SKM-1 treated with dmso at 0.1 percent for 144 hours (cell line): ENCODE measurements around the gene HCAR1.
A peak's percentile ranks its signal among the peaks of the same experiment; 100 is the strongest.
"Not testable (repeated sequence)": the region's sequence is repeated elsewhere in the genome, so short reads cannot be mapped to it uniquely, and the experiment has no call there.

Experiments
- DNase-seq: peaks from one replicate; lab custom pipeline; 2025; ENCODE audit not compliant: unreplicated experiment; lab: John Stamatoyannopoulos, UW

Gene HCAR1

DNA sequence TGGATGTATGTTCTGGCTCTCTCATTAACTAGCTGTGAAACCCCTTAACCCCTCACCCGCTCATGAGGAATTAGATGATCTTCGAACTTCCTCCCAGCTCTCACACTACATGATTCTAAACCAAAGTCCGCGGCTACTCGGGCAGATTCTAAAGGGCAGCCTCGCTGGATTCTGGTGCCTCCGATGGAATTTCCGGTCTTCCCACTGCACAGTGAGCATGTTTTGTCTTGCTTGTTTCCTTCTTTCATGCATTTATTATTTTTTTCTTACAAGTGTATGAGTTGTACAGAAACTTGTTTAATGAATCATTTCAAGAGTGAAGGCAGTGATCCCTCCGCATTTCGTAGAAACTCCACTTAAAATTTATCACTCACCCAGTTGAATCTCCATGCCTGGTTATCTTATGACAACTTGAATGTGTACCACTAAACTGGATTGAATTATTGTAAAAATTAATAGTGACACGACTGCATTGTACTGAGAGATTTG is 9.5 kb downstream of the HCAR1 start:
- DNase-seq, result no peak

- not testable (repeated sequence) for DNase-seq
These were observed 14.0 kb downstream of the HCAR1 start, which contains the start of gene HCAR3 for GRCh38 chr12:122716658-122717057. TSS of gene HCAR3 (minus strand) at chr12:122716811. CDS start at chr12:122716737, 74 bp downstream.

DNA sequence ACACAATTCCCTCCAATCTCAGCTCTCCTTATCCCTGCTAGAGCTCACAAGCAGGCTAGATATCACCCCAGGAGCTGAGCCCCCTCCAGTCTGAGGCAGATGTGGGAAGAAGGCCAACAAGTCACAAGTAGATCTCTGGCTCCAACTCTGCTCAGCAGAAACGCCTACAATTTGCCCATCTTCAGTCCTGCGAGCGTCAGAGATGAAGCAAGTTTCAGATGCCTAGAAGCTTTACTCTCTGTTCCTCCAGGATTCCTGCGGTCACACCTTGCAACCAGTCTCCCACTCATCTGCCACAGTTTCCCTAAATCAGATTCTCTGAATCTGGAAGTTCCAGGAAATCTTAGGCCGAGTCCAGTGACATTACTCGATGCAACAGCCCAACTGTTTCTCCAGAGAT is 15.4 kb downstream of the HCAR1 start:
- not testable (repeated sequence) for DNase-seq

GRCh38 chr12:122713491-122714188 is 17.0 kb downstream of the HCAR1 start:
- DNase-seq, result not testable (repeated sequence)

DNA sequence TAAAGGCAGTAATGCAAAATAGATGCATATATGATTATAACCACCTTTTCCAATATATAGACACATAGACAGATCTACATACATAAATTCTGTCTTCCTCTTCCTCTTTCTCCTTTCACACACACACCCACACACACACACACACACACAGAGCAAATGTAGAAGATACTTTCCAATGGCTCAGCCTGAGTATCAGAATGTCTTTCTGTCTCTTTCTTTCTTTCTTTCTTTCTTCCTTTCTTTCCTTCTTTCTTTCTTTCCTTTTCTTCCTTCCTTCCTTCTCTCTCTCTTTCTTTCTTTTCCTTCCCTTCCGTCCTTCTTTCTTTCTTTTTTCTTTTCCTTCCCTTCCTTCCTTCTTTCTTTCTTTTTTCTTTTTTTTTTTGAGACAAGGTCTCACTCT is 19.4 kb downstream of the HCAR1 start:
- not testable (repeated sequence) for DNase-seq

DNA sequence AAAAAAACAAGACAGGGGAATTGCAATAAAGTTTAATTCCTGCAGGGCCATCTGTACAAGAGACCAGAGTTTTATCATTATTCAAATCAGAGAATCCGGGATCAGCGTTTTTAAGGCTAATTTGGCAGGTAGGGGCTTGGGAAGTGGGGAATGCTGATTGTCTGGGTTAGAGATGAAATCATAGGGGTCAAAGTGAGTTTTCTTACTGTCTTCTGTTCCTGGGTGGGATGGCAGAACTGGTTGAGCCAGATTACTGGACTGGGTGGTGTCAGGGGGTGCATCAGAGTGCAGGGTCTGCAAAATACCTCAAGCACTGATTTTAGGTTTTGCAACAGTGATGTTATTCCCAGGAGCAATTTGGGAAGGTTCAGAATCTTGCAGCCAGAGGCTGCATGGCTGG is 20.3 kb downstream of the HCAR1 start:
- DNase-seq, result not testable (repeated sequence)

DNA sequence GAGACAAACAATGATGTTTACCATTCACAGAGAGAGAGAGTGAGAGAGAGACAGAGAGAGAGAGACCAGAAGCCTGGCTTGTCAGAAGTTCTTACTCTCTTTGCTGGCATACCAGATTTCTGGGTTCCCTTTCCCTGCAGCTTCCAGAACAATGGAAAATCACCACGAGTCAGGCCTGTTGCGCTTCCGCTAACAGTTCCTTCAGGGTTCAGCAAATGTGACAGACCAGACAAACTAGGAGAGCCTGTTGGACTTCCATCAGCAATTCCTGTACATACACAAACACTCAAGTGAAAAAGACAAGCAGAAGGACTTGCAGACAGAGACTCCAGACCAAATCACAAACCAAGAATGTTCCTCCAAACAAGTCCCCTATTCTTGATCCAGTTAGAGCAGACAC is 21.4 kb downstream of the HCAR1 start:
- not testable (repeated sequence) for DNase-seq

GRCh38 chr12:122703841-122704240 is 26.8 kb downstream of the HCAR1 start:
- DNase-seq, result not testable (repeated sequence)

DNA sequence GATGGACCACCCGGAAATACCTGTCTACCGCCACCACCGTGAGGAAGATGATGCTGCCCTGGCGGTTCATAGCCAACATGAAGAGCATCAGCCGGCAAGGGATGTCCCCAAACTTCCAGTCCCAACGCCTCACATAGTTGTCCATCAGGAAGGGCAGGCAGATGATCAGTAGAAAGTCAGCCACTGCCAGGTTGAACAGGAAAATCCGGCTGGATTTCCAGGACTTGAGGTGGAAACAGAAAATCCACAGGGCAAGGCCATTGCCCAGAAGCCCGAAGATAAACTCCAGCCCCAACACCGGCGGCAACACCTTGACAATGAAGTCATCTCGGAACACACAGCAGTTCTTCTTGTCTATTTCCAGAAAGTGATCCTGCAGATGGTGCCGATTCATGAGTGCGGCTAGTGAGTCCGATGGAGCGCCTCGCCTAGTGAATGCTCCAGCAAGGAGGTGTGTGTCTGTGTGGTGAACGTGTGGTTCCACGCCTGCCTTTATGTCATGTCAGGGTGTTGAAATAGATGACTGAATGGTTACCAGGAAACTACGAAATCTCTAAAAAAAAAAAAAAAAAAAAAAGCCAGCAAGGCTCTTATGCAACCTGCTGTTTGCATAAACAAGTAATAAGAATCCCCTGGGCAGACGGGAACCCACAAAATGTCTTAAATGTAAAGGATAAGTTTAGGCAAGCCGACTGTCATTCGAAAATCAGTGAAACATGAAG is 27.6 kb downstream of the HCAR1 start, which contains the start of gene HCAR2:
Gene HCAR2 (minus strand): TSS at position 468 of the 722 bp plus-strand sequence. CDS start 74 bp downstream, at position 394.
- DNase-seq, result not testable (repeated sequence)

DNA sequence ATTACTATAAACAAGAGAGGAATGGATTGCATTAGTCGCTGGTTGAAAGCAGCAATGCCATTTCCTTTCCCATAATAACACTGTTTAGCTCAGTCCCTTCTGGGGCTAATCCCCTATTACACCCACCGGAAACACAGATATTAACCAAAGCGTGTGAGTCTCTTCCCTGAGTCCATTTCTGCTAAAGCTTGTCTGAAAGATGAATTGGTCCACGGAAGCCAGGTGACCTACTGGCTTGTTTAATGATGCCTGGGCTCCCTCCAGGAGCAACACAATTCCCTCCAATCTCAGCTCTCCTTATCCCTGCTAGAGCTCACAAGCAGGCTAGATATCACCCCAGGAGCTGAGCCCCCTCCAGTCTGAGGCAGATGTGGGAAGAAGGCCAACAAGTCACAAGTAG is 29.2 kb downstream of the HCAR1 start:
- DNase-seq, result not testable (repeated sequence)

DNA sequence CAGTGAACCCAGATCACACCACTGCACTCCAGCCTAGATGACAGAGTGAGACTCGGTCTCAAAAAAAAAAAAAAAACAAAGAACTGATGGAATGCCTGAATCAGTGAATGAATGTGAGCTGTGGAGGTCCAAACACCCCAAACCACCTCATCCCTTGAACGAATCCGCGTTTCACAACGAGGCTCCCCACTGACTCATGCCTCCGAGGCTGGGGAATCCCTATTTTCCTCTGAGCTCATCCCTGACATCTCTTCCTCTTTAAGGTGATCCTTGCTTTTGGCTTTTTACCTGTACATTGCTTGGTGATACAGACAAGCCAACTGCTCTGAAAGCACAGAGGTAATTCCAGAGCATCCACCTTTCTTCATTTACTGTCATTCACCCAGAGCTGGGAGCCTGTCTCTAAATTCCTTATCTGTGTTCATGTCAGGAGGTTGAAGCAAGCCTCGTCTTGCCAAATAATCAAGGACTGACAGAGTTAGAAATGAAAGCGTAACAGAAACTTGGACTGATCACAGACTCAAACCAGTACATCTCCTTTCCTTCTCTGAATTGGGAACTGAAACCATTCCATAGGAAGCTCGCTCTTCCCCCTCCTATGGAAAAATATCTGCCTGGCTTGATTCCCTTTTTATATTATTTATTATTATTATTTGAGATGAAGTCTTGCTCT is 30.5 kb downstream of the HCAR1 start:
- DNase-seq, result not testable (repeated sequence)

- DNase-seq, result not testable (repeated sequence)
These were observed 33.7 kb downstream of the HCAR1 start for GRCh38 chr12:122696922-122697321.

- no peak for DNase-seq
These were observed 39.1 kb downstream of the HCAR1 start for GRCh38 chr12:122691566-122691965.

GRCh38 chr12:122688291-122688690 is 42.4 kb downstream of the HCAR1 start:
- DNase-seq, result no peak

GRCh38 chr12:122687086-122687485 is 43.6 kb downstream of the HCAR1 start:
- no peak for DNase-seq

DNA sequence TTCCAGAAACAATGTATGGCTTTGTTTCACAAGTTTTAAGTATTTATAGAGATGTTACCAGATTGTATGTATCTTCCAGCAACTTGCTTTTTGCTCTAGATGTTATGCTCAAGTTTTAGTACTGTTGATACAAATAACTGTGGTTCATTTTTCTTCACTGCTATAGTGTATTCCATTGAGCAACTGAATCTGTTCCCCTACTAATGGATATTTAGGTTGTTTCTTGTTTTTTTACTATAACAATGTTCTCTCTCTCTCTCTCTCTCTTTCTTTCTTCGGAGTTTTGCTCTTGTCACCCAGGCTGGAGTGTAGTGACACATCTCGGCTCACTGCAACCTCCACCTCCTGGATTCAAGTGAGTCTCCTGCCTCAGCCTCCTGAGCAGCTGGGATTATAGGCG is 44.1 kb downstream of the HCAR1 start:
- no peak for DNase-seq

GRCh38 chr12:122684297-122684813 is 46.3 kb downstream of the HCAR1 start:
- no peak for DNase-seq

DNA sequence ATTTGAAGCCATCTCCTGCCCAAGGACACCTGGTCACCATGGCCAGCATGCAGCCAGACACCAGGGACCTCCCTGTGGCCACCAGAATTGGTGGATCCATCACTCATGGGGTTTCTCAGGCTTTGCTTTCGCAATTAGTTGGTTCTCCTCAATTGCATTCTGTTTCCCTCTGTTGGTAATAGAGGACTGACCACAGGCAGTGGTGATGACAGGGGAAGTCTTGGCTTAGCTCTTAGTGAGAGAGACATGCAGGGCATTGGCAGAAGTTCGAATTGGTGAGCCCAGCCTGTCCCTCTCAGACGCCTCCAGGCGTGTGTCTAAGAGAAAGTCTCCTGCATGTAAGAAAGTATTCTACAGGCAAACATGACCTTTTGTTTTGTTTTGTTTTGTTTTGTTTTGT is 48.8 kb downstream of the HCAR1 start:
- peak; percentile 31 for DNase-seq

DNA sequence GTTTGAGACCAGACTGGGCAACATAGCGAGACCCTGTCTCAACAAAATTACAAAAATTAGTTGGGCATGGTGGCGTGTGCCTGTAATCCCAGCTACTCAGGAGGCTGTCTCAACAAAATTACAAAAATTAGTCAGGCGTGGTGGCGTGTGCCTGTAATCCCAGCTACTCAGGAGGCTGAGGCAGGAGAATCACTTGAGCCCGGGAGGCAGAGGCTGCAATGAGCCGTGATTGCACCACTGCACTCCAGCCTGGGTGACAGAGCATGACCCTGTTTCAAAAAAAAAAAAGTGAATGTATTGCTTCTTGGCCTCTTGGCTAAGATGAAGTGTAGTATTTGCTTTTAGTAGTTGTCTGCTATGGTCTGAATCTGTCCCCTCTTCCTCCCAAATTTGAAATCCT is 49.7 kb downstream of the HCAR1 start:
- not testable (repeated sequence) for DNase-seq

DNA sequence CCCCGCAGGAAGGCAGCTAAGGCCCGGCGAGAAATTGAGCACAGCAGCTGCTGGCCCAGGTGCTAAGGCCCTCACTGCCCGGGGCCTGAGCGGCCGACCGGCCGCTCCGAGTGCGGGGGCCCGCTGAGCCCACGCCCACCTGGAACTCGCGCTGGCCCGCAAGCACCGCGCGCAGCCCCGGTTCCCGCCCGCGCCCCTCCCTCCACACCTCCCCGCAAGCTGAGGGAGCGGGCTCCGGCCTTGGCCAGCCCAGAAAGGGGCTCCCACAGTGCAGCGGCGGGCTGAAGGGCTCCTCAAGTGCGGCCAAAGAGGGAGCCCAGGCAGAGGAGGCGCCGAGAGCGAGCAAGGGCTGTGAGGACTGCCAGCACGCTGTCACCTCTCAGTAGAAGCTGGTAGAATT is 53.9 kb downstream of the HCAR1 start:
- DNase-seq, result not testable (repeated sequence)
